Glutamatergic neuron (in vitro differentiated cells): ENCODE data around the gene INAFM2. TPM values are rescaled to one million over a fixed set of nuclear protein-coding genes. Genes with fewer than 3 reads are reported as not detected.
A peak's percentile ranks its signal among the peaks of the same experiment; 100 is the strongest.

Experiments
- DNase-seq: peaks from one replicate; pipeline ENCODE4 v3.0.0; 2022
- H3K27ac Mint-ChIP-seq: one replicate; pipeline ENCODE4 v1.8.0; 2020; ENCODE audit warnings: mild to moderate bottlenecking, mixed read lengths, inconsistent platforms; ENCODE audit not compliant: unreplicated experiment
- H3K27me3 Mint-ChIP-seq: one replicate; pipeline ENCODE4 v1.8.0; 2020; ENCODE audit warnings: mild to moderate bottlenecking, moderate library complexity, mixed read lengths, inconsistent platforms; ENCODE audit not compliant: unreplicated experiment
- H3K36me3 Mint-ChIP-seq: one replicate; pipeline ENCODE4 v1.8.0; 2020; ENCODE audit warnings: mild to moderate bottlenecking, mixed read lengths, inconsistent platforms; ENCODE audit not compliant: unreplicated experiment
- H3K4me1 Mint-ChIP-seq: one replicate; pipeline ENCODE4 v1.8.0; 2020; ENCODE audit warnings: mild to moderate bottlenecking, low read depth, mixed read lengths, inconsistent platforms; ENCODE audit not compliant: unreplicated experiment
- H3K4me3 Mint-ChIP-seq: one replicate; pipeline ENCODE4 v1.8.0; 2020; ENCODE audit warnings: mild to moderate bottlenecking, mixed read lengths, inconsistent platforms; ENCODE audit not compliant: unreplicated experiment
- H3K9me3 Mint-ChIP-seq: one replicate; pipeline ENCODE4 v1.8.0; 2020; ENCODE audit warnings: mild to moderate bottlenecking, moderate library complexity, mixed read lengths, inconsistent platforms; ENCODE audit not compliant: unreplicated experiment
- total RNA-seq: library from RNA; stranded (reverse); fragmentation: NEBNext Ultra II Directional; extraction: Animal tissue kit (Norgen Biotek cat#: 25700); gene quantifications from one replicate; pipeline ENCODE4 v1.2.1, GENCODE V29; 2021; ENCODE audit not compliant: unreplicated experiment
- TF ChIP-seq, protein P1 (sequence below): fragments of 200-600 bp; sonication (generic); IDR thresholded peaks from one replicate; pipeline ENCODE4 v1.5.0; 2021; ENCODE audit not compliant: partially characterized antibody, unreplicated experiment

INAFM2 gene
- total RNA-seq, 1 donor from 2014 or later = 15.9 TPM

- TF ChIP-seq, protein P1, sequence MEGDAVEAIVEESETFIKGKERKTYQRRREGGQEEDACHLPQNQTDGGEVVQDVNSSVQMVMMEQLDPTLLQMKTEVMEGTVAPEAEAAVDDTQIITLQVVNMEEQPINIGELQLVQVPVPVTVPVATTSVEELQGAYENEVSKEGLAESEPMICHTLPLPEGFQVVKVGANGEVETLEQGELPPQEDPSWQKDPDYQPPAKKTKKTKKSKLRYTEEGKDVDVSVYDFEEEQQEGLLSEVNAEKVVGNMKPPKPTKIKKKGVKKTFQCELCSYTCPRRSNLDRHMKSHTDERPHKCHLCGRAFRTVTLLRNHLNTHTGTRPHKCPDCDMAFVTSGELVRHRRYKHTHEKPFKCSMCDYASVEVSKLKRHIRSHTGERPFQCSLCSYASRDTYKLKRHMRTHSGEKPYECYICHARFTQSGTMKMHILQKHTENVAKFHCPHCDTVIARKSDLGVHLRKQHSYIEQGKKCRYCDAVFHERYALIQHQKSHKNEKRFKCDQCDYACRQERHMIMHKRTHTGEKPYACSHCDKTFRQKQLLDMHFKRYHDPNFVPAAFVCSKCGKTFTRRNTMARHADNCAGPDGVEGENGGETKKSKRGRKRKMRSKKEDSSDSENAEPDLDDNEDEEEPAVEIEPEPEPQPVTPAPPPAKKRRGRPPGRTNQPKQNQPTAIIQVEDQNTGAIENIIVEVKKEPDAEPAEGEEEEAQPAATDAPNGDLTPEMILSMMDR = no peak
- H3K27ac Mint-ChIP-seq = no peak overlapping the region
- no peaks in the 10 kb centered on the region for H3K36me3 Mint-ChIP-seq
- no peak overlapping the region for H3K4me3 Mint-ChIP-seq
- H3K4me1 Mint-ChIP-seq = no peaks in the 10 kb centered on the region
- DNase-seq = no peak
- H3K27me3 Mint-ChIP-seq = peaks cover 8% of the 10 kb centered on the region
- H3K9me3 Mint-ChIP-seq = no peaks in the 10 kb centered on the region
These were observed 14.1 kb upstream of the INAFM2 start for GRCh38 chr15:40309344-40309862.

DNA sequence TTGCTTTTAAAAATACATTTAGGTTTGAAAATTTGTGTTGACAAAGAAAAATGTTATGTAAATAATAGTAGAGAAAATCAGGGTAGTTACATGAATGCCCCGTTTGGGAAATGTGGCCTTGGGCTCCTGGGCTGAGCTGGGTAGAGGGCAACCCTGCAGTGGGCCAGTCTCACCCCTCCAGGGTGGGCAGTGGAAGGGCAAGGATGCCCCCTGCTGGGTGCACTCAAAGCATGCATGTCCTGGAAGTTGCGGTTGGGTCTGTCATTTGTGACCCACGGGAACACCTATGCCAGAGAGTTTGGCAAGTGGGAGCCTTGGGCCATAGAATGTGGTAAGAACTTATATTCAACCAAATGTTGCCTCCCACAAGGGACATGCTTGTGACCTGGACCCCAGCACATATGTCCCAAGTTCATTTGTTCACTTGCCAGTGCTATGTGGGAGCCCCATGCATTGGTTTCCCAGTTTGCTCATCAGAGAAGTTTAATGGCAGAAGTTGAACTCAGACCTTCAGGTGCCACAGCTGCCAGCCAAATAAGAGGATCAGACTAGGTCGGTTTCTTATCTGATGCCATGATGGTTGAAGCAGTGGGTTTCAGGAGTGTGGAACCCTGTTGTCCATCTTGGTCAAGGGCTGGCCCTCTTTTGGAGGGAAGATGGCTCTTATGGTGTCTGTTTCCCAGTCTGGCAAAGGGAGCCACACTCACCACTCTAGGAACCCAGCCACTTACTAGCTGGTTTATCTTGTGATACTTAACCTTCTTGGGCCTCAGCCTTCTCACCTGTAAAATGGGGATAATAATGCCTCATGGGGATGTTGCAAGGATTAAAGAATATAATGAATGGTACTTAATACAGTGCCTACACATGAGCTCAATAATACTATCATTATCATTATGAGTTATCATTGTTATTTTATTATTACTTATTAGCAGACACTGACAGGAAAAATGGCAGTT lies 13.2 kb upstream of the INAFM2 start:
- Mint-ChIP-seq H3K27ac (no peak overlapping the region), H3K36me3 (no peaks in the 10 kb centered on the region), H3K4me3 (no peak overlapping the region), H3K27me3 (peaks cover 8% of the 10 kb centered on the region), H3K9me3 (no peaks in the 10 kb centered on the region), H3K4me1 (no peaks in the 10 kb centered on the region)
- TF ChIP-seq, protein P1 = peak; percentile 70
- peak; percentile 77 for DNase-seq

DNA sequence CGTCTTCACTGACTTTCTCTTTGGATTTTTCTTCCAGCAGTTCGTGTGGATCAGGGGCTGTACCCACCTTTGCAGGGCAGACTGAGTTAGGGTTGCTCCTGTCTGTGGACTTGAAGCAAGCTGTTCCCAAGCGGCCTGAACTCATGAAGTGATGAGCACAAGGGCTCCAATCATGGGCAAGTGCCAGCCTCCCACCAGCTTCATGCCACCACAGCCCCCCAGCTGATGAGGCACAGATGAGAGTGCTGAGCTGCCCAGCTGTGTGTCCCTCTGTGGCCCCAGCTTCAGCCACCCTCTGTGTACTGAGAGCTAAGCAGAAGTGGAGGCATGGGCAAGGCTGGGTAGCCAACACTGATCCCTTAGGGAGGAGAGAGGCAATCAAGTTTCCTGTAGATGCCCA lies 12.5 kb upstream of the INAFM2 start:
- H3K27me3 Mint-ChIP-seq = peaks cover 8% of the 10 kb centered on the region

DNA sequence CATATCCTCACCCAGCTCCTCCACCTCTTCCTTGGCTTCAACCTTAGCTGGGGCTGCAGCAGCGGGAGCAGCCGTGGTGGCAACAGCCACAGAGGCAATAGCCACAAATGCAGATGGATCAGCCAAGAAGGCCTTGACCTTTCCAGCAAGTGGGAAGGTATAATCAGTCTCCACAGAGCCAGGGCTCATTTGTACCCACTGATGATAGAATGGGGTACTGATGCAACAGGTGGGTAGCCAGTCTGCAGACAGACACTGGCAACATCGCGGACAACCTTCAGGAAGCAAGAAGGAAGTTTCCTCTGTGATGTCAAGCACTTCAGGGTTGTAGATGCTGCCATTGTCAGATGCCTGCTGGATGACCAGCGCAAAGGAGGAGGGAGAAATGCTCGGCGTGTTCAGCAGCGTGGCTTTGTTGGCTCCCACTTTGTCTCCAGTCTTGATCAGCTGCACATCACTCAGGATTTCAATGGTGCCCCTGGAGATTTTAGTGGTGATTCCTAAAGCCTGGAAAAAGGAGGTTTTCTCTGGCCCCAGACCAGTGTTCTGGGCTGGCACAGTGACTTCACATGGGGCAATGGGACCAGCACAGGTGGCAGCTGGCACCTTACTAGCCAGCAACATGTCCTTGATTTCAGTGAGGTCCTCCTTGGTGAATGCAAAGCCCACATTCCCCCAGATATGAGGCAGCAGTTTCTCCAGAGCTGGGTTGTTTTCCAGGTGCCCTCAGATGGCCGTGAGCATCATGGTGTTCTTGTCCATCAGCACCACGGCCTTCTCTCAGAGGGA lies 10.9 kb upstream of the INAFM2 start:
- H3K27ac Mint-ChIP-seq = no peak overlapping the region
- no peak overlapping the region for H3K4me3 Mint-ChIP-seq
- no peaks in the 10 kb centered on the region for H3K9me3 Mint-ChIP-seq
- H3K27me3 Mint-ChIP-seq = peaks cover 3% of the 10 kb centered on the region
- DNase-seq = no peak
- TF ChIP-seq, protein P1 = no peak
- H3K4me1 Mint-ChIP-seq = peaks cover 3% of the 10 kb centered on the region
- no peaks in the 10 kb centered on the region for H3K36me3 Mint-ChIP-seq

More for the DNA sequence above, 12.5 kb upstream of the INAFM2 start:
- Mint-ChIP-seq H3K9me3 (no peaks in the 10 kb centered on the region), H3K4me1 (no peaks in the 10 kb centered on the region), H3K36me3 (no peaks in the 10 kb centered on the region), H3K27ac (no peak overlapping the region), H3K4me3 (no peak overlapping the region)
- TF ChIP-seq, protein P1 = no peak
- DNase-seq = no peak
